NCI-H2171 treated with DMSO at 0.1 percent for 48 hours (cell line): ENCODE measurements around the gene APLP2.
"Not testable (repeated sequence)": the region's sequence is repeated elsewhere in the genome, so short reads cannot be mapped to it uniquely, and the experiment has no call there.

Experiments used
- DNase-seq: peaks from one replicate; lab custom pipeline; 2025; lab: John Stamatoyannopoulos, UW

The APLP2 gene

GRCh38 chr11:130174642-130175041 is 104.9 kb downstream of the APLP2 start:
- no peak for DNase-seq

DNA sequence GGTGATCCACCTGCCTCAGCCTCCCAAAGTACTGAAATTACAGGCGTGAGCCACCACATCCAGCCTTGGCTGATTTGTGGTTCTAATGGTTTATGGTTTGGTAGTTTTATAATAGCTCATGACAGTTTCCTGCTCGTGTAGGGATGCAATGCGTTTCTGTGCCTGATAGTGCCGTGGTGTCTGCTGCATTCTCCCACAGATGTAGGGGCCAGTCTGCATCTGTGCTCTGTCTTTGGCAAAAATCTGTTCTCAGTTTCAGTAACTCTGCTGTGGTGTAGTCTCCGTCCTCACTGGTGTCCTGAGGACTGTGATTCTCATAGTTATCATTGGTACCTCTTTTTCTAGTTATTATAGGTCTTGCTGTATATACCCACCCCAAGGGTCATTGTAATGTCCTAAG is 106.2 kb downstream of the APLP2 start:
- no peak for DNase-seq

DNA sequence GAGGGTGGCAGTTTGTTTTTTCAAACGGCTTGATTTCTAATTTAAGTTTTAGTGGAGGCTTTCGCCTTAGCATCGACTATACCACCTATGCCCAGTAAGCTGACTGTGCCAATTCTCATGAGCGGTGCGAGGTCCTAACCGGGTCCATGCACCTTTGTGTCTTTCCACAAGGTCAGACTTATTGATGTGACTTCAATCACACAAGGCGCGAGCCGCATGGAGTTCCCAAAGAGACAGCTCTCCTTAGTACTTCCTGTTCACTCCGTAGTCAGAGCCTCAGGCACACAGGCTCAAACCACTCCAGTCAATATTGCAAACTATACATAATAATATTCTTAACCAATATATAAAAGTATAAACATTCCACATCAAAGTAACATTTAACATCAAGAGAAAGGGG is 108.1 kb downstream of the APLP2 start:
- no peak for DNase-seq

- DNase-seq: peak; percentile 49
These were observed 109.0 kb downstream of the APLP2 start for GRCh38 chr11:130178441-130179339.

DNA sequence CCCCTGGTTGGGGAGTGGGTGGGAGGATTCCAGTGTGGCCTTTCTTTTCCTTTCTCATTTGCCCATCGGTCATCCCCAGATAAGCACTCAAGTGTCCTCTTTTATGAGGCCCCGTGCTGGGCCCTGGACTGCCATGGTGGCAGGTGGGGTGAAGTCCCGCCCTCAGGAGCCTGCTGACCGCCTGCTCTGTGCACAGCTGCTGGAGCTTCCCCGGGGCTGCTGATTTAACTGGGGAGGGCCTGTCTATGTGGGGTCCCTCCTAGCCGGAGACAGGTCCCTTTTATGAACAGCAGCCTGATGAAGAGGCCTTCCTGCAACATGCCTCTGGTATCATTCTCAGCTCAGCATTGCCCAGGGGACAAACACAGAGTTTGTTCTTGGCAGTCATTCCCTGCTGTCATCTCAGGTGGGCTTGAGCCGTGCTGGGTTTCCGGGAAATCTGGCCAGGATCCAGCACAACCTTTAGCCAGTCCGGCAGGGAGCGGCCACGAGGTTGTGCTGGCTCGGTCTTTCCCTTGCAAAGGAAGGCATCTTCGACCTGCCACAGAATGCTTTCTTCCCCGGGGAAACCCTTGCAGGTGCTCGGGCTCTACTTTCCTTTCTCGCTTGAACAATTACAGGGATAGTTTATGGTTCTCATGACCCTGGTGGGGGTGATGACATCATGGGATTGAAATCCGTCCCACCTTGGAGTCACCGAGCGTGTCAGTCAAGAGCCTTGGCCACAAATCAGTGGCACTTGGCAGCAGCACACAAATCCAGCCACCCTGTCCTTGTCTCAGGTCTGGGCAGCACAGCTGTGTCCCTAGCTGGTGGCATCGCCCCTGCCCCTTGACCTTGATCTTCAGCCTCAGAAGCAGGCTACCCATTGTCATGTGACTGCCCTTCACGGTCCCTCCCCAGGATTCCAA is 110.0 kb downstream of the APLP2 start:
- no peak for DNase-seq

GRCh38 chr11:130180491-130180890 is 110.8 kb downstream of the APLP2 start:
- no peak for DNase-seq

DNA sequence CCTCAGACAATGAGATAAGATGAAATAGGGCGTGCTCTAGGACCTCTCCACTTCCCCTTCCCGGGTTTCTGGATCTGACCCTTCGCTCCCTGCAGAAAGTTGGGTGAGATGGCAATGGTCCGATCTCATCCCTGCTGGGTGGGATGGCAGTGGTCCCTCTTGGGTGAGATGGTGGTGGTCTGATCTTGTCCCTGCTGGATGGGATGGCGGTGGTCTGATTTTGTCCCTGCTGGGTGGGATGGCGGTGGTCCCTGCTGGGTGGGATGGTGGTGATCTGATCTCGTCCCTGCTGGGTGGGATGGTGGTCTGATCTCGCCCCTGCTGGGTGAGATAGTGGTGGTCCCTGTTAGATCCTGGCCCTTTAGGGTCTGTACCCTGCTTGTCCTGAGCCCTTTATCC is 111.2 kb downstream of the APLP2 start:
- DNase-seq: no peak

DNA sequence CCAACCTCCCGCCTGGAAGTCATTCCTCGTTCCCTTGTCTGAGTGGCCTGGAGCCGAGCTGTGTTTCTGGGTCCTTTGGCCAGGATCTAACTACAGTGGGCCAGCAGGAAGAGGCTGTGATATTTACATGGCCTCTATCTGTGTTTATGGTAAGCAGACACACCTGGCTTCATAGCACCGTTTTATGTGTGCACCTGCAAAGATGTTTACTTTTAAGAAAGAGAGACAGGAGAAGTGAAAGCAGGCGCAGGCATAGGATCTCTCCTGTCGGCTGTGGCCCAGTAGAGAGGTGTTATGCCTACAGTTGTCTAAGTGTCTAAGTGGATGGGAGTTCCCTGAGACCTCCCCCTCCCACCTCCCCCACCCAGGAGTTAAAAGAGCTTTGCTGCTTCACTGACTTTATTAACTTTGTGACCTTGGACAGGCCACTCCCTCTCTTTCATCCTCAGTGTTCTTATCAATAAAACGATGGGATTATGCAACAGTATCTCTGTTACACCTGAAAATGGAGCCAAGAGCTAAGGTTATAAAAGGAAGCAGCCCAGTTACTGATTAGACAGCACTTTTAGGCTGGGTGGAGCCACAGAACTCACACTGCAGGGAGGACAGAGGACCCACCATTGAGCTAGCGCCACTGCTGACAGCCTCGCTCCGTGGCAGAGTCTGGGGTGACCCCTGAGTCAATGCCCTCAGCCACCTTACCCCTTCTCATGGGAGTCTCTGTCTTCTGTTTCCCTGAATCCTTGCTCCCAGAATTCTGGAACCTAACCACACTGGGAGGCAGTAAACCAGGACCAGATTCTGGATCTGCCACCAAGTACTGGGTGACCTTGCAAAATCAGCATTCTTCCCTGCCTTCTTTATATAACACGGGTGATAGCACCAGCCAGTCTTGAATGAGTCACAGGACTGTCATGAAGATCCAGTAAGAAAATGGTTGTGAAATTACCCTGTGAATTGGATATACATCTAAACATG is 111.9 kb downstream of the APLP2 start:
- no peak for DNase-seq

DNA sequence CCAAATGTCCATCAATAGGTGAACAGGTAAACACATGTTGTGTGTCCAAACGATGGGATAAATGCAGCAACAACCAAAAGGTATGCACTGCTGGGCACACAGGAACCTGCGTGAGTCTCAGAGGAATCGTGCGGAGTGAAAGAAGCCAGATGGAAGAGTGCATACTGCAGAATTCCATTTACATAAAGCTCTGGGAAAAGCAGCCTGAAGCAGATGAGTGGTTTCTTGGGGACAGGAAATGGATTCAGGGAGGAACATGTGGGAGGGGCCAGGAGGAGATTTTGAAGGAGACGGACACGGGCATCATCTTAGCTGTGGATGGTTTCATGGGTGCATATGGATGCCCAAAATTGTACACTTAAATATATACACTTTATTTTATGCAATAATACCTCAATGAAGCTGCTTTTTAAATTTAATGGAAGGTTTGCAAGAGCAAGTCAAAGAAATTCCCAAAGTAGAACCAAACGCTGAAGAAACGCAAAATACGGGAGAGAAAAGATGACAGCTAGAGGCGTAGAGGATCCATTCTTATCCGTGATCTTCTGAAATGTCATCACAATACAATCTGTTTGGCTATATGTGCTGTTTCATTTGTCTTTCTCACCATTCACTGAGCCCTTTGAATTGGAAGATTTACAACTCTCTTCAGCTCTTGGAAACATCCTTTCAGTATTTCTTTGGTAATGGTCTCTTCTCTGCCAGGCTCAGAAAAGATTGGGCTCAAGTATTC is 114.3 kb downstream of the APLP2 start:
- peak; percentile 27 for DNase-seq

GRCh38 chr11:130187096-130187495 is 117.4 kb downstream of the APLP2 start:
- no peak for DNase-seq

DNA sequence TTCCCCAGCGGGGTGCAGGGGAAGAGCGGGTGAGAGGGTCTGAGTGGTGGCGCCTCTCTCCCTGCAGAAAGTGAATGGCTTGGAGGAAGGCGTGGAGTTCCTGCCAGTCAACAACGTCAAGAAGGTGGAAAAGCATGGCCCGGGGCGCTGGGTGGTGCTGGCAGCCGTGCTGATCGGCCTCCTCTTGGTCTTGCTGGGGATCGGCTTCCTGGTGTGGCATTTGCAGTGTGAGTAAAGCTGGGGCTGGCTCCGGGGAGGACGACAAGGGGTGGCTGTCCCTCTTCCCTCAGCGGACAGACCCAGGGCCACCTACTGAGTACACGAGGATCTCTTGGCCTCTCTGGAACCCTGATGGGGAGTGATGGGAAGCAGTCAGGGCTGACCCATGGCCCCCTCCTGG is 118.4 kb downstream of the APLP2 start:
- DNase-seq: no peak

GRCh38 chr11:130188585-130189347 is 119.1 kb downstream of the APLP2 start:
- DNase-seq: no peak

DNA sequence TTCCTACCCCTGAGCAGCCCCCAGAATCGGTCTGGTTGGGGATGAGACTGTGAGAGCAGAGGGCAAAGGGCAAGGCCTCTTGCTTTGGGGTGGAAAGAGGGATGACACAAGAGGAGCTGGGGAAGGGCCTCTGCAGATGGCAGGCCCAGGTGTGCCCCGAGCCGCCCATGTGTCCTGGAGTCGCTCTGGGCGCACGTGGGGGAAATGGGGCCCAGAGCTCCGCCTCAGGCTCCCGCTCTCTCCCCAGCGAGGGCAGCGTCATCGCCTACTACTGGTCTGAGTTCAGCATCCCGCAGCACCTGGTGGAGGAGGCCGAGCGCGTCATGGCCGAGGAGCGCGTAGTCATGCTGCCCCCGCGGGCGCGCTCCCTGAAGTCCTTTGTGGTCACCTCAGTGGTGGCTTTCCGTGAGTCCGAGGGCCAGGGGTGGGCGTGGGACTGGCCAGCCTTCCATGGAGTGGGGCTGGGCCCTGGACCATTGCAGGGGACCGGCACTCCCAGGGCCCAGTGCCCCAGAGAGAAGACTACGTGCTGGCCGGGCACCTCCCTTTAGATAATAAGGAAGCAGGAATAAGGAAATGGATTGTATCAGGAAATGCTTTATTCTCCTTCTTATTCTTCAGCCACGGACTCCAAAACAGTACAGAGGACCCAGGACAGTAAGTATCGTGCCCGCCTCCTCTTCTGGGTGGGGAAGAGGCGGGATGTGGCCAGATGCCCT is 120.0 kb downstream of the APLP2 start:
- DNase-seq: no peak

DNA sequence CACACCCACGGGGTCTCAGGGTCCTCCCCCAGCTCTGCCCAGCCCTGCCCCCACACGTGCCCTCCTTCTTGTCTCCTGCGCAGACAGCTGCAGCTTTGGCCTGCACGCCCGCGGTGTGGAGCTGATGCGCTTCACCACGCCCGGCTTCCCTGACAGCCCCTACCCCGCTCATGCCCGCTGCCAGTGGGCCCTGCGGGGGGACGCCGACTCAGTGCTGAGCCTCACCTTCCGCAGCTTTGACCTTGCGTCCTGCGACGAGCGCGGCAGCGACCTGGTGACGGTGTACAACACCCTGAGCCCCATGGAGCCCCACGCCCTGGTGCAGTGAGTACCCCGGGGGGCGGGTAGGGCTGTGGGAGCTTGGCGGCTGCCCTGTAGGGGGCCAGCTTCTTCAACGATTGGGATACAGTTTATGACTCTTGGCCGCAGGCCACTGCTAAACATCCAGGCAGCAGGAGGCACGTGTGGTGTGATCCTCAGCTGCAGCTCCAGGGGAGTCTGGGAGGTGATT is 120.7 kb downstream of the APLP2 start:
- no peak for DNase-seq

- DNase-seq: no peak
These were observed 122.2 kb downstream of the APLP2 start for GRCh38 chr11:130191896-130192295.

DNA sequence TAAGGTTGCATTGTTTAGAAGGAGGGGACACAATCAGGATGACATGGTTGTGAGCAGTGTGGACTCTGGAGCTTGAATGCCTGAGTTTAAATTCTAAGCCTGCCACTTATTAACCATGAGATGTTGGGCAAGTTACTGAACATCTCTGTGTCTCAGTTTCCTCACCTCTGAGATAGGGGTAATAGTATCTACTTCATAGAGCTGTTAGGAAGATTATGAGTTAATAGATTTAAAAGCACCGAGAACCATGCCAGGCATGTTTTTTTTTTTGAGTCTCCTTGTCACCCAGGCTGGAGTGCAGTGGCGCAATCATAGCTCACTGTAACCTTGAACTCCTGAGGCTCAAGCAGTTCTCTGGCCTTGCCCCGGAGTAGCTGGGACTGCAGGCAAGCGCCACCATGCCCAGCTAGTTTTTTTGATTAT is 123.2 kb downstream of the APLP2 start:
- no peak for DNase-seq

DNA sequence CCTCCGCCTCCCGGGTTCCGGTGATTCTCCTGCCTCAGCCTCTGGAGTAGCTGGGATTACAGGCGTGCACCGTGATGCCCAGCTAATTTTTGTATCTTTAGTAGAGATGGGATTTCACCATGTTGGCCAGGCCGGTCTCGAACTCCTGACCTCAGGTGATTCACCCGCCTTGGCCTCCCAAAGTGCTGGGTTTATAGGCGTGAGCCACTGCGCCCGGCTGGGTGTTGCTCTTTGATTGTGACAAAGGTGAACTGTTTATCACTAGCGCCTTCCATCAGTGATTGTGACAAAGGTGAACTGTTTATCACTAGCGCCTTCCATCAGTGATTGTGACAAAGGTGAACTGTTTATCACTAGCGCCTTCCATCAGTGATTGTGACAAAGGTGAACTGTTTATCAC is 123.9 kb downstream of the APLP2 start:
- not testable (repeated sequence) for DNase-seq
